SK-N-SH (cell line): ENCODE data around the gene METTL21C. TPM values are rescaled to one million over a fixed set of nuclear protein-coding genes. Genes with fewer than 3 reads are reported as not detected.

Experiments used
- CTCF ChIA-PET: fragments of 300-600, 350-600 bp; formaldehyde crosslinking; extraction: SDS; loops from one replicate; lab custom pipeline; 2021; lab: Yijun Ruan, JAX
- POLR2A ChIA-PET: fragments of 350-600 bp; sonication (Branson Sonifier 250); formaldehyde crosslinking; extraction: SDS; loops from one replicate; lab custom pipeline; 2020; ENCODE audit warnings: antibody characterized with exemption, inconsistent platforms; lab: Yijun Ruan, JAX
- DNase-seq: peaks from one replicate; pipeline ENCODE4 v3.0.0; 2012
- H2AFZ ChIP-seq: fragments of 200-600 bp; sonication (generic); 2 replicates; pipeline ENCODE4 v1.8.1; 2016; ENCODE audit warnings: antibody characterized with exemption, mild to moderate bottlenecking, low read depth
- H3F3A ChIP-seq: fragments of 200-600 bp; sonication (generic); replicated peaks from 2 replicates; pipeline ENCODE3; 2016; ENCODE audit warnings: antibody characterized with exemption, mild to moderate bottlenecking; ENCODE audit not compliant: insufficient read depth
- H3K27ac ChIP-seq, 2 experiments: fragments of 200-500 bp in 1 of 2; fragments of 200-600 bp in 1 of 2; sonication (Bioruptor generic) in 1 of 2; sonication (generic), shearing (Covaris generic) in 1 of 2; 2 replicates each; pipeline versions ENCODE4 v1.5.1 to v1.6.1; 2014 to 2016; ENCODE audit warnings: low read depth in 2 of 2, inconsistent platforms in 1 of 2, low read length in 1 of 2, mild to moderate bottlenecking in 1 of 2, mixed read lengths in 1 of 2
- H3K27me3 ChIP-seq: fragments of 200-600 bp; sonication (generic), shearing (Covaris generic); 2 replicates; pipeline ENCODE4 v1.6.1; 2016; ENCODE audit warnings: mixed run types; ENCODE audit not compliant: insufficient read depth
- H3K36me3 ChIP-seq, 2 experiments: fragments of 200-500 bp in 1 of 2; fragments of 200-600 bp in 1 of 2; sonication (Bioruptor generic) in 1 of 2; sonication (generic) in 1 of 2; replicated peaks in 1 of 2; 2 replicates each; pipeline versions ENCODE3 to v1.5.1; 2014 to 2016; ENCODE audit warnings: low read length in 1 of 2, mild to moderate bottlenecking in 1 of 2; ENCODE audit not compliant: insufficient read depth in 2 of 2, control insufficient read depth in 1 of 2
- H3K4me1 ChIP-seq, 2 experiments: fragments of 200-500 bp in 1 of 2; fragments of 200-600 bp in 1 of 2; sonication (Bioruptor generic) in 1 of 2; sonication (generic), shearing (Covaris generic) in 1 of 2; 2 replicates each; pipeline versions ENCODE4 v1.5.1 to v1.6.1; 2014 to 2016; ENCODE audit warnings: low read depth in 1 of 2, low read length in 1 of 2, mixed run types in 1 of 2; ENCODE audit not compliant: insufficient read depth in 2 of 2, control insufficient read depth in 1 of 2
- H3K4me2 ChIP-seq: fragments of 200-600 bp; sonication (generic), shearing (Covaris generic); 2 replicates; pipeline ENCODE4 v1.6.1; 2017; ENCODE audit warnings: mixed run types
- H3K4me3 ChIP-seq, 2 experiments: fragments of 200-500 bp in 1 of 2; fragments of 200-600 bp in 1 of 2; sonication (Bioruptor generic) in 1 of 2; sonication (generic), shearing (Covaris generic) in 1 of 2; 2 replicates each; pipeline versions ENCODE4 v1.5.1 to v1.8.1; 2014 to 2016; ENCODE audit warnings: low read depth in 2 of 2, inconsistent platforms in 1 of 2, low read length in 1 of 2, mild to moderate bottlenecking in 1 of 2, mixed read lengths in 1 of 2, moderate library complexity in 1 of 2
- H3K79me2 ChIP-seq: fragments of 200-600 bp; sonication (generic); 2 replicates; pipeline ENCODE4 v1.8.1; 2017; ENCODE audit warnings: mild to moderate bottlenecking; ENCODE audit not compliant: insufficient read depth
- H3K9ac ChIP-seq: fragments of 200-600 bp; sonication (generic); 2 replicates; pipeline ENCODE4 v1.6.1; 2017; ENCODE audit warnings: mixed run types
- H3K9me2 ChIP-seq: fragments of 200-600 bp; sonication (generic); 2 replicates; pipeline ENCODE4 v1.6.1; 2017; ENCODE audit warnings: mixed run types
- H3K9me3 ChIP-seq: fragments of 200-600 bp; sonication (generic); 2 replicates; pipeline ENCODE4 v1.6.1; 2017; ENCODE audit warnings: mixed run types, mild to moderate bottlenecking, moderate library complexity
- H4K20me1 ChIP-seq: fragments of 200-600 bp; sonication (generic); 2 replicates; pipeline ENCODE4 v1.6.1; 2017; ENCODE audit warnings: mild to moderate bottlenecking, mixed run types; ENCODE audit not compliant: insufficient read depth
- EP300 ChIP-seq, 2 experiments: IDR thresholded peaks; 2 replicates each; pipeline versions ENCODE4 v1.4.0 to v1.6.1; 2012; ENCODE audit warnings: borderline replicate concordance in 1 of 2, low read depth in 1 of 2, low read length in 1 of 2
- FOXJ3 ChIP-seq: sonication (generic); formaldehyde crosslinking; IDR thresholded peaks from 2 replicates; pipeline ENCODE4 v1.5.1; 2020; ENCODE audit warnings: mild to moderate bottlenecking, missing genetic modification reagents
- GABPA ChIP-seq: IDR thresholded peaks from 2 replicates; pipeline ENCODE4 v1.4.0; 2012; ENCODE audit warnings: low read depth, mild to moderate bottlenecking
- JUND ChIP-seq: IDR thresholded peaks from 2 replicates; pipeline ENCODE4 v1.4.0; 2012
- MAX ChIP-seq: IDR thresholded peaks from 2 replicates; pipeline ENCODE4 v1.4.0; 2012; ENCODE audit warnings: low read depth
- MEF2A ChIP-seq: IDR thresholded peaks from 2 replicates; pipeline ENCODE4 v1.4.0; 2012; ENCODE audit warnings: low read depth, borderline replicate concordance
- NFIC ChIP-seq: IDR thresholded peaks from 2 replicates; pipeline ENCODE4 v1.4.0; 2012; ENCODE audit warnings: borderline replicate concordance
- NRF1 ChIP-seq: IDR thresholded peaks from 2 replicates; pipeline ENCODE4 v1.6.1; 2012; ENCODE audit warnings: low read depth, mild to moderate bottlenecking, low read length
- POLR2AphosphoS5 ChIP-seq: IDR thresholded peaks from 2 replicates; pipeline ENCODE4 v1.6.1; 2012; ENCODE audit warnings: low read depth, low read length
- RAD21 ChIP-seq: IDR thresholded peaks from 2 replicates; pipeline ENCODE4 v1.6.1; 2012; ENCODE audit warnings: mild to moderate bottlenecking, low read length
- REST ChIP-seq: IDR thresholded peaks from 2 replicates; pipeline ENCODE4 v1.6.1; 2012; ENCODE audit warnings: mild to moderate bottlenecking, low read depth, low read length, moderate library complexity
- RFX5 ChIP-seq: IDR thresholded peaks from 2 replicates; pipeline ENCODE4 v1.6.1; 2012; ENCODE audit warnings: mild to moderate bottlenecking, improper control_type of control experiment, low read length
- RXRA ChIP-seq: IDR thresholded peaks from 2 replicates; pipeline ENCODE4 v1.4.0; 2012; ENCODE audit warnings: low read depth, mild to moderate bottlenecking, borderline replicate concordance
- SIN3A ChIP-seq: IDR thresholded peaks from 2 replicates; pipeline ENCODE4 v1.6.1; 2012; ENCODE audit warnings: low read depth, mild to moderate bottlenecking, low read length, moderate library complexity, borderline replicate concordance
- SMC3 ChIP-seq: IDR thresholded peaks from 2 replicates; pipeline ENCODE4 v1.6.1; 2012; ENCODE audit warnings: low read depth, low read length, improper control_type of control experiment
- TEAD4 ChIP-seq: IDR thresholded peaks from 2 replicates; pipeline ENCODE4 v1.4.0; 2012; ENCODE audit warnings: mild to moderate bottlenecking, borderline replicate concordance; ENCODE audit not compliant: insufficient read depth
- ZBTB33 ChIP-seq: IDR thresholded peaks from 2 replicates; pipeline ENCODE4 v1.4.0; 2012; ENCODE audit warnings: low read depth, borderline replicate concordance
- polyA plus RNA-seq, 3 experiments: library from polyadenylated mRNA; depleted of rRNA; stranded (reverse); fragments of >200 nt; gene quantifications; 2 replicates each; pipeline ENCODE4 v1.2.3, GENCODE V29; 2012
- TF ChIP-seq, protein P1 (sequence below): IDR thresholded peaks from 2 replicates; pipeline ENCODE4 v1.4.0; 2012; ENCODE audit warnings: low read depth, borderline replicate concordance
- TF ChIP-seq, protein P2 (sequence below): fragments of 150-350 bp; IDR thresholded peaks from 2 replicates; pipeline ENCODE4 v1.6.1; 2017; ENCODE audit warnings: antibody characterized with exemption, low read length, low read depth, borderline replicate concordance

METTL21C gene
- polyA plus RNA-seq, 1 of the 3 experiments (the other 2 are of a cell fraction), result not detected

GRCh38 chr13:102709536-102709935 lies 14.7 kb upstream of the METTL21C start:
- Histone ChIP-seq H3F3A (peaks cover 16% of the 10 kb centered on the region), H3K27me3 (no peaks in the 10 kb centered on the region), H3K9me3 (no peaks in the 10 kb centered on the region), H2AFZ (no peak overlapping the region), H3K9ac (no peak overlapping the region), H3K4me3 (no peak overlapping the region), H3K27ac (no peak overlapping the region), H3K4me2 (no peak overlapping the region), H3K4me1 (peaks cover 9 to 10% of the 10 kb centered on the region in 2 experiments), H3K36me3 (no peaks in the 10 kb centered on the region), H3K79me2 (no peaks in the 10 kb centered on the region), H3K9me2 (no peaks in the 10 kb centered on the region), H4K20me1 (no peaks in the 10 kb centered on the region)
- POLR2A ChIA-PET, result no interaction called here
- no peak for TF ChIP-seq SIN3A
- TF ChIP-seq, protein P1, sequence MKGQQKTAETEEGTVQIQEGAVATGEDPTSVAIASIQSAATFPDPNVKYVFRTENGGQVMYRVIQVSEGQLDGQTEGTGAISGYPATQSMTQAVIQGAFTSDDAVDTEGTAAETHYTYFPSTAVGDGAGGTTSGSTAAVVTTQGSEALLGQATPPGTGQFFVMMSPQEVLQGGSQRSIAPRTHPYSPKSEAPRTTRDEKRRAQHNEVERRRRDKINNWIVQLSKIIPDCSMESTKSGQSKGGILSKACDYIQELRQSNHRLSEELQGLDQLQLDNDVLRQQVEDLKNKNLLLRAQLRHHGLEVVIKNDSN, result no peak
- no peak for TF ChIP-seq TEAD4
- TF ChIP-seq ZBTB33, result no peak
- no peak for TF ChIP-seq EP300 (IDR thresholded peaks at IDR 0.05; ENCODE audit: borderline replicate concordance in 1 of 2, low read depth in 1 of 2, low read length in 1 of 2)
- no peak for TF ChIP-seq REST
- TF ChIP-seq, protein P2, sequence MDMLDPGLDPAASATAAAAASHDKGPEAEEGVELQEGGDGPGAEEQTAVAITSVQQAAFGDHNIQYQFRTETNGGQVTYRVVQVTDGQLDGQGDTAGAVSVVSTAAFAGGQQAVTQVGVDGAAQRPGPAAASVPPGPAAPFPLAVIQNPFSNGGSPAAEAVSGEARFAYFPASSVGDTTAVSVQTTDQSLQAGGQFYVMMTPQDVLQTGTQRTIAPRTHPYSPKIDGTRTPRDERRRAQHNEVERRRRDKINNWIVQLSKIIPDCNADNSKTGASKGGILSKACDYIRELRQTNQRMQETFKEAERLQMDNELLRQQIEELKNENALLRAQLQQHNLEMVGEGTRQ, result no peak
- no peak for TF ChIP-seq RXRA
- TF ChIP-seq RAD21, result no peak
- TF ChIP-seq POLR2AphosphoS5, result no peak
- no peak for TF ChIP-seq JUND
- no peak for TF ChIP-seq SMC3
- TF ChIP-seq MEF2A, result no peak
- TF ChIP-seq RFX5, result no peak
- no peak for TF ChIP-seq MAX
- no peak for TF ChIP-seq GABPA
- TF ChIP-seq NRF1, result no peak
- no peak for TF ChIP-seq FOXJ3 (CRISPR knock-in tag)
- TF ChIP-seq NFIC, result no peak
- CTCF ChIA-PET, result interaction anchor here (1.3 kb wide), 1 partner anchor 15 kb away, joined by 5 read pairs; no protein-coding TSS in a partner anchor
- DNase-seq, result no peak
